Epidermal melanocyte (primary cell): Measurements from ENCODE around the gene SLC35G6.
"Not testable (repeated sequence)": the region's sequence is repeated elsewhere in the genome, so short reads cannot be mapped to it uniquely, and the experiment has no call there.

ENCODE experiments used
- DNase-seq: peaks from one replicate; pipeline ENCODE4 v3.0.0; 2011; ENCODE audit warnings: low spot score; ENCODE audit not compliant: insufficient read length

Gene SLC35G6

DNA sequence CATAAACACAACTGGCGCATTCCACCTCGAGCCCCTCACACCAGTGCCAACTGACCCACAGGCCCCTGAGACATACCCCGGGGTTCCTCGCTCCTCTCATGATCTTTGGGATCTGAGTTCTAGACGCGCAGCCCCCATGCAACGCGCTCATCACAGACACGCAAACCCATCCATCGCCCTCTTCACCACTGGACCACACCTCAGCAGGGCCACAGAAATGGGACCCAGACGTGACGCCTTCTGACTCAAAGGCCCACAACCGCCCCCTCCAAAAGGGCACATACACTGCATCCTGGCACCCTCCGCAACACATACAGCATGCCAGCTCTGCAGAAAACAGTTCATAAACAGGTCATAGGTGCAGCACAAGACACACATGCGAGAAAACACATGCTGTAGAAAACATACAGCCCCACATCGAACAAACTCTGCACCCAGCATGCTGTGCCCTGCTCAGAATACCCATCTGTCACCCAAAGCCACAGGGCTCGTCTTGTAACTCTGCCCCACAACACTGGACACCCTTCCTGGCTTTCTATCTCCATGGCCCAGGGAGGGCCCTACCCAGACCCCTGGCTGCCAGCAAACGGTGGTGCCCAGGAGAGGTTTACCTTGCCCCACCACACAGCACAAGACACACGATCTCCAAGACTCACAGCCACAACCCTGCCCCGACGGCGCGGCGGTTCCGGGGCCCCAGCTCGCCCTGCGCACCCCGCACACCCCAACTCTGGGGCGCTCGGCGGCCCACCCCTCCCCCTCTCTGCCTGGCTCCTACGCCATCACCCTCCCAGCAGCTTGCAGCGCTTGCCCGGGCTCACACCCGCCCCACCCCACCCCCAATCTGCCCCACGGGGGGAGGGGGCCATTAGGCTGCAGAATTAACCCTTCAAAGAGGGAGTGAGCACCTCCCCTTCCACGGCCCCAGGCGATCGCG lies 2.7 kb upstream of the SLC35G6 start:
- peak; percentile 61 for DNase-seq

DNA sequence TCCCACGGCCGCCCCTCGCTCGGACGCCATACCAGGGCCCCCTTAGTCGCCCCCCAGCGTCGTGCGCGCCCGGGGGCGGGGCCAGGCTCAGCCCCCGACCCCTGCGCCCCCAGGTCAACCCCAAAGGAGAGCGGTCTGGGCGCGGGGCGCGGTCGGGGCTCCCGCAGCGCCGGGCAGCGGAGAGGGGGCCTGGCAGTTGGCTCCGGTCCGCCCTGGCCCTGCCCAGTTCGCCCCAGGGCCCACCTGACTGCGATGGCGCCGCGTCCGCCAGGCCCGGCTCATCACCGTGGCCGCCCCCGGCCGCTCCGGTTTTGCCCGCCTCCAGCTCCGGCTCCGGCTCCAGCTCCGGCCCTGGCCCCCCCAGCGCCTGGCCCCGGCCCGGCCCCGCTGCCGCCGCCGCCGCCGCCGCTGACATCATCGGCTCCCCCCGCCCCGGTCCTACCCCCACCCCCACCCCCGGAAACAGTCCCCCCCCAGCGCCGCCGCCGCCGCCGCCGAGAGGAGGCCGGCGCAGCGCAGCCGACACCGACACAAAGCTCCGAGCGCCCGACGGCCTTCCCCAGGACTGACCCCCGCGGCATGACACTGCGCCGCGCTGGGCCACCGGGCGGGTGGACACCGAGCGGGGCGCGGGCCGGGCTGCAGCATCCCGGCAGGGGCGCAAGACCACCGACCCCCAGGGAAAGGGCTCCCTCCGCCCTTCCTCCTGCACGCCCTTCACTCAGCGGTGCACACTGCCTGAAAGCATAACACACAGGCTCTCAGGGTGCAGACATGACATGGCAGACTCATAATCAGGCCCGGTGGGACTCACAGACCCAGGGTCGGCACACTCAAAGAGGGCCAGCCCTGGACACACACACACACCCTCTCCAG lies 1.8 kb upstream of the SLC35G6 start, which contains the start of gene ZBTB4:
TSS of gene ZBTB4 (minus strand) at position 419 of the 876 bp plus-strand sequence. CDS start 12,830 bp downstream, outside the sequence.
- DNase-seq: peak; percentile 61

DNA sequence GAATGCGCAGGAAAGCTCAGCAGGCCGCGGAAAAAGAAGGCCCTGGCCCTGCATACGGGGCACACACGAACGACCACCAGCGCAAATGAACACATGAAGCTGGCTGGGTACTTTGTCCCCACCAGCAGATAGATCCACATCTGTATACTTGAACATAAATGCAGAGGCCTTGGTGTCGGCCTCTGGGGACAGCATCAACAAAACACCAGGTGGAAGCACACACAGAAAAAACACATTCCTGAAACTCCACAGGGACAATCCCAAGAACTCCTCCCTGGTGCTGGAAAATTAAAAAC lies 1.2 kb upstream of the SLC35G6 start:
- no peak for DNase-seq

DNA sequence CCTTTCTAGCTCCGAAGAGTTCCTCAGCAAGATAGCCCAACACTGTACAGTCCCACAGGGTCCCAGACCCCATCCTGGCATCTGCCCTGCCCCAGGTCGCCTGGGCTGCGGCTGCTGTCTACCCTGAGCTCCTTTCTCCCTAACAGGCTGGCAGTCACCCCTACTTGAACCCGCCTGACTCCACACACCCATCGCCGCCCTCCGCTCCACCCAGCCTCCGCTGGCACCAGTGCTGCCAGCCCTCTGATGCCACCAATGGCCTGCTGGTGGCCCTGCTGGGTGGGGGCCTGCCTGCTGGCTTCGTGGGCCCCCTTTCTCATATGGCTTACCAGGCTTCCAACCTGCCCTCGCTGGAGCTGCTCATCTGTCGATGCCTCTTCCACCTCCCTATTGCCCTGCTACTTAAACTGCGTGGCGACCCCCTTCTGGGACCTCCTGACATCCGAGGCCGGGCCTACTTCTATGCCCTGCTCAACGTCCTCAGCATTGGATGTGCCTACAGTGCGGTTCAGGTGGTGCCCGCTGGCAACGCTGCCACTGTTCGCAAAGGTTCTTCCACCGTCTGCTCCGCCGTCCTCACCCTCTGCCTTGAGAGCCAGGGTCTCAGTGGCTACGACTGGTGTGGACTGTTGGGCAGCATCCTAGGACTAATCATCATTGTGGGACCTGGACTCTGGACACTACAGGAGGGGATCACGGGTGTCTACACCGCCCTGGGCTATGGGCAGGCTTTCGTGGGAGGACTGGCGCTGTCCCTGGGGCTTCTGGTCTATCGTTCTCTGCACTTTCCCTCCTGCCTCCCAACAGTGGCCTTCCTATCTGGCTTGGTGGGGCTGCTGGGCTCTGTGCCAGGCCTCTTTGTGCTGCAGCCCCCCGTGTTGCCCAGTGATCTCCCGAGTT lies 846 bp downstream of the SLC35G6 start:
- DNase-seq: not testable (repeated sequence)

DNA sequence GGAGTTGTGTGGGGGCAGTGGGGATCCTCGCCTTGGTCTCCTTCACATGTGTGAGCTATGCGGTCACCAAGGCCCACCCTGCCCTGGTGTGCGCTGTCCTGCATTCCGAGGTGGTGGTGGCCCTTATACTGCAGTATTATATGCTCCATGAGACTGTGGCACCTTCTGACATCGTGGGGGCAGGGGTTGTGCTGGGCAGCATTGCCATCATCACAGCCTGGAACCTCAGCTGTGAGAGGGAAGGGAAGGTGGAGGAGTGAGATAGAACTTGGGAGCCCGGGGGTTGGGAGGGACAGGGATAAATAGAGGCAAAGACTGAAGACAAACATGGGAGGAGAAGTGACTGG lies 1.5 kb downstream of the SLC35G6 start:
- not testable (repeated sequence) for DNase-seq

DNA sequence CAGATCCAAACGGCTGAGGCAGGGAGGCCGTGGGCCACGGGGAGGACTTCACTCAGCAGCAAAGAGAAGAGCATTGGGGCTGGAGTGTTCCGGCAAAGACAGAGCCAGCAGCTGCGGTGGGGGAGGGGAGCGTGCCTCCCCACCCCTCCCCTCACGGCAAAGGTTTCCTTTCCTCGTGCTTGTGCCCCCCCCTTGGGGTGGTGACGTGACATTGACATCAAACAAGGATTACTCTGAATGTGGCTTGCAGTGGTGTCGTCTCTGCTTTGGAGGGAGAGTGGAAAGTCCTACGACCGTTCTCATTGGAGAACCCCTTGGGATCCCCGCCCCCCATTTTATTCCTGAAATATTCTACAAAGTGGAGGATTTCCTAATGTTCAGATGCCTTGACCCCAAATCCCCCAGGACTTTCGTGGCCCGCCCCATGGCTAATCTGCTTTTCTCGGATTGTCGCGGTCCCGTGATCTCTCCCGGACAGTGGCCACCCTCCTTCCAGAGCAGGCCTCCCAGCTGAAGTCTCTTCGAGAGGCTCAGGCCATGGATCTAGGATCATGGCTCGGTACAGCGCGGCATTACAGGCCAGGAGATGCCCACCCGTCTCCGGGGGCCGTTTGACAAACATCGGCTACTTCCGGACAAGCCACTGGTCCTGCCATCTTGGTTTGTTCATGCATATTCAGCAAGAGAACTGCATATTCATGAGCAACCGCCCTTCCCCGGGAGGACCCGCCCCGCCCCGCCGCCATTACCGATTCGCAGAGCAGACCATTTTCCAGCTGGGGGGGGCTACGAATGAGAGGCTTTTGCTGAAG lies 2.2 kb downstream of the SLC35G6 start:
- DNase-seq: peak; percentile 92

DNA sequence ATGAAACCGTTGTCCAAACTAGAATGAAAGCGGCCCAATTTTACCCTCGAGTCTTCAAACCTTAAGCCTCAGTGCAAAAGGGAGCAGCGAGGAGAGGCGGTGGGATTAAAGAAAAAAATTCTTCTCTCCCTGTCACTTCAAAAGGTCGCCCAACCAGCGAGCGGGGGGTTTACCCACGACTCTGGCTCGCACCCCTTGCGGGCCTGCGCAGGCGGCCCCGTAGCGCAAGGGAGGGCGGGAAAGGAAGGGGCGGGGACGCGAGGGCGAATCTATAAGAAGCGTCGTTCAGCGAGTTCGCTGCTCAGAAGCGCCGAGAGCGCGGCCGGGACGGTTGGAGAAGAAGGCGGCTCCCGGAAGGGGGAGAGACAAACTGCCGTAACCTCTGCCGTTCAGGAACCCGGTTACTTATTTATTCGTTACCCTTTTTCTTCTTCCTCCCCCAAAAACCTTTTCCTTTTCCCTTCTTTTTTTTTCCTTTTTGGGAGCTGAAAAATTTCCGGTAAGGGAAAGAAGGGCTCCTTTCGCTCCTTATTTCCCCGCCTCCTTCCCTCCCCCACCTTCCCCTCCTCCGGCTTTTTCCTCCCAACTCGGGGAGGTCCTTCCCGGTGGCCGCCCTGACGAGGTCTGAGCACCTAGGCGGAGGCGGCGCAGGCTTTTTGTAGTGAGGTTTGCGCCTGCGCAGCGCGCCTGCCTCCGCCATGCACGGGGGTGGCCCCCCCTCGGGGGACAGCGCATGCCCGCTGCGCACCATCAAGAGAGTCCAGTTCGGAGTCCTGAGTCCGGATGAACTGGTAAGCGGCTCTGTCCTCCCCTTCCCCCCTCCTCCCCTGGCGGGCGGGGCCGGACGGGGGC lies 3.0 kb downstream of the SLC35G6 start, which contains the start of gene POLR2A:
TSS of gene POLR2A (plus strand) at position 300 of the 852 bp plus-strand sequence.
- DNase-seq: peak; percentile 95

DNA sequence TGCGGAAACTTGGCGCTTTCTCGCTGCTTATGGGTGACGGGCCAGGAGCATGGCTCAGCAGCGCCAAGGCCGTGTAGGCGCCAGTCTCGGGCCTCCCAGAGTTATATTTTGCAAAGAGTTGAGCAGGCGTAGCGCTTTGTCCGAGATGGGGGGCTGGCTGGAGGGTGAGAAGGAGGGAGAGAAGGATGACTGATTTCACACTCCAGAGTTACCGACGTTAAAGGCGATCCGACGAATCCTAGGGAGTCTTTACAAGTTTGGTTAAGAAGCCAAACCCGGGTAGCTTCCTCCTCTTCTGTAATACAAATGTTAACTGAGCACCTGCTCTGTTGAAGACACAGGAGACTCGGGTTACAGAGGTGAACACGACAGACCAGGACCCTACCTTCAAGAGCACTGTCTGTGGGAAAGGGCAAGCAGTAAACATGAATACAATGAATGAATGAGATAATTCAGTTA lies 3.7 kb downstream of the SLC35G6 start:
- no peak for DNase-seq

DNA sequence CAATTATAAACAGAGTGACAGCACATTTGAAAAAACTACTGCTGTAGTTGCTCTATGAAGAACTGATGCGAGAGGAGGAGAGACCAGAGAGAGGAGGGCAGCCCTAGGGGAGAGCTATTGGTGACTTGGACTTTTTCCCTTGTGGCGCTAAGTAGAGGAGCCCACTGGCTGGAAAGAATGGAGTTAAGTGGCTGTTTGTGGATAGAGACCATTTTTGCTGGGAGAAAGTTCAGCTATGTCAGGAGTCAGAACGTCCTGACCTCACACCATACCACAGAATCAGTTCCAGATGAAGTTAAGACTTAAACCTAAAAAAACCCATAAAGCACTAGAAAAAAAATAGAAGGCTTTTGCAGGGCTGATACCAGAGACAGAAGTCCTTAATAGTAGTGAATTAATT lies 4.9 kb downstream of the SLC35G6 start:
- no peak for DNase-seq

DNA sequence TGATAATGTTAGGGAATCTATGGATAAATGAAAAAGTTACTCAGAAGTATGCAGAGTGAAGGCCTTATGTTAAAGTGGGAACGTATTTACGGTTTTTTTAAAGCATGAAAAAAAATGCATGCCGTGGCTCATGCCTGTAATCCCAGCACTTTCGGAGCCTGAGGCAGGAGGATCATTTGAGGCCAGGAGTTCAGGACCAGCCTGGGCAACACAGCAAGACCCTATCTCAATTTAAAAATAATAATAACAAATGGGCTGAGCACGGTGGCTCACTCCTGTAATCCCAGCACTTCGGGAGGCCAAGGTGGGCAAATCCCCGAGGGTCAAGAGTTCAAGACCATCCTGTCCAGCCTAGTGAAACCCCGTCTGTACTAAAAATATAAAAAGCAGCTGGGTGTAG lies 8.9 kb downstream of the SLC35G6 start:
- no peak for DNase-seq

DNA sequence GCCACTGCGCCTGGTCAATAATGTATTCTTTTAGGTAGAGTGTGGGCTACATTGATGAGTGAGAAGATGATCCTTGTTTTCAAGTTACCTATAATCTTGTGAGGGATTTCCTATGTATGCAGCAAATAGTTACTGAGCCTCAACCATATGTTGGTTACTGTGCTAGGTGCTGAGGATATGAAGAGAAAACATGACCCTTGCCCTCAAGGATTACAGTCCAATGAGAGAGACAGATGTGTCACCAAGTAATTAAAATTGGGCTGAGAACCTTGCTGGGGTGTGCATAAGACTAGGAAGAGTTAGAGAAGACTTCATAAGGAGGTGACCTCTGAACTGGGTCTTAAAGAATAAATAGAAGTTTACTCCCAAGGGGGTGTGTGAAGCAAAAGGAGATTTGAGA lies 10.3 kb downstream of the SLC35G6 start:
- no peak for DNase-seq

DNA sequence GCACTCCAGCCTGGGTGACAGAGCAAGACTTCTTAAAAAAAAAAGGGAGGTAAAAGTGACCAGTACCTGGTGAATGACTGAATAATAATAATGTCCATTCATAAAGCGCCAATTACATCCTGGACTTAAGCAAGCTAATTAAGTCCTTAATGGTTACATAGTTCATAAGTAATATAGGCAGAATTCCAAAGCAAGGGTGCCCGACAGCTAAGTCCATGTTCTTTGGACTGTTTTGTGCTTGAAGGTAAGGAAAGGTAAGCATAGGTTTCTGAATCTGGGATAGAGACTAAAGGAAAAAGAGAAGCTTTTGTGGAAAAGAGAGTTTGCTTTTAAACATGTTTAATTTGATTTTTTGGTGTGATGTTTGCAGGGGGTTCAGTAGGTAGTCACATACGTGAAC lies 12.7 kb downstream of the SLC35G6 start:
- no peak for DNase-seq

DNA sequence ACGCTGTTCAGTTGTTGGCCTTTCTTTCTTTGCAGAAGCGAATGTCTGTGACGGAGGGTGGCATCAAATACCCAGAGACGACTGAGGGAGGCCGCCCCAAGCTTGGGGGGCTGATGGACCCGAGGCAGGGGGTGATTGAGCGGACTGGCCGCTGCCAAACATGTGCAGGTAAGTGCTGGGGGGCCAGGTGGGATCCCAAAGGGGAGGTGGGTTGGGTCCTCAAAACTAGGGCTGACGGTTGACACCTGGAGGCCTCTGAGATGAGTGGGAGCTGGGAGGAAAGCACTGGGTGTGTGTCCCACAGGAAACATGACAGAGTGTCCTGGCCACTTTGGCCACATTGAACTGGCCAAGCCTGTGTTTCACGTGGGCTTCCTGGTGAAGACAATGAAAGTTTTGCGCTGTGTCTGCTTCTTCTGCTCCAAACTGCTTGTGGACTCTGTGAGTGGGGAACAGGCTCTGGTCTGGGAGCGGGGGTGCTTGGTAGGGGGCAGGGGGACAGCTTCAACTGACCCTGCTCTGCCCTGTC lies 14.7 kb downstream of the SLC35G6 start:
- DNase-seq: no peak

DNA sequence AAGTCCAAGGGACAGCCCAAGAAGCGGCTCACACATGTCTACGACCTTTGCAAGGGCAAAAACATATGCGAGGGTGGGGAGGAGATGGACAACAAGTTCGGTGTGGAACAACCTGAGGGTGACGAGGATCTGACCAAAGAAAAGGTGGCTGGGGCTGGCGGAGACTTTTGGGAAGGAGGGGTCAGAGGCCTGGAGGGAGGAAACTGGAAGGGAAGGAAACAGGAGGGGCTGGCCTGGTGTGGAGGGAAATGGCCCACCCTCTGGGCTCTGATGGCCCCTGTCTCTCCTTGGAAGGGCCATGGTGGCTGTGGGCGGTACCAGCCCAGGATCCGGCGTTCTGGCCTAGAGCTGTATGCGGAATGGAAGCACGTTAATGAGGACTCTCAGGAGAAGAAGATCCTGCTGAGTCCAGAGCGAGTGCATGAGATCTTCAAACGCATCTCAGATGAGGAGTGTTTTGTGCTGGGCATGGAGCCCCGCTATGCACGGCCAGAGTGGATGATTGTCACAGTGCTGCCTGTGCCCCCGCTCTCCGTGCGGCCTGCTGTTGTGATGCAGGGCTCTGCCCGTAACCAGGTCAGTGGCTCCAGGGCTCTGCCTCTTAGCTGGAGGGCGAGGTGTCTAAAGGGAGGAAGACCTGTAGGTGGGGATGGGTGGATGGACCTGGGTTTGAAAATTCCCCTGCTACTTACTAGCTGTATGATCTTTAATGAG lies 15.4 kb downstream of the SLC35G6 start:
- no peak for DNase-seq

DNA sequence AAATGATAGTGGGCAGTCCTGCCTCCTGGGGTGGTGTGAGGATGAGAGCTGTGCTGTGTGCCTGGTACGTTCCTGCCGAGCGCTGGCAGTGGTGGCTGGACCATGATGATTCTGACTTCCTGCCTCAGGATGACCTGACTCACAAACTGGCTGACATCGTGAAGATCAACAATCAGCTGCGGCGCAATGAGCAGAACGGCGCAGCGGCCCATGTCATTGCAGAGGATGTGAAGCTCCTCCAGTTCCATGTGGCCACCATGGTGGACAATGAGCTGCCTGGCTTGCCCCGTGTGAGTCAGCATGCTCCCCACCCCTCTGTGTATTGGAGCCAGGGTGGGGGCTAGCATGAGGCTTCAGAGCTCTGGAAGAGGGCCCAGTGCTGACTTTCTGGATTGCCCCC lies 16.0 kb downstream of the SLC35G6 start:
- DNase-seq: no peak

DNA sequence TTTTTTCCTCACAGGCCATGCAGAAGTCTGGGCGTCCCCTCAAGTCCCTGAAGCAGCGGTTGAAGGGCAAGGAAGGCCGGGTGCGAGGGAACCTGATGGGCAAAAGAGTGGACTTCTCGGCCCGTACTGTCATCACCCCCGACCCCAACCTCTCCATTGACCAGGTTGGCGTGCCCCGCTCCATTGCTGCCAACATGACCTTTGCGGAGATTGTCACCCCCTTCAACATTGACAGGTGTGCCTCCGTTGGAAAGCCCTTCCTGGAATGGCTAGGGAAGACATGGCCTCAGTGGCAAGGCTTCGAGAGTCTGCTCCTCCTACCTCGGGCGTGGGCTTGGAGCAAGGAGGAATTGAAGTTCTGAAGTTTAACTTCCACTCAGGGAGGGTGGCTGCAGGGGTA lies 16.4 kb downstream of the SLC35G6 start:
- no peak for DNase-seq

DNA sequence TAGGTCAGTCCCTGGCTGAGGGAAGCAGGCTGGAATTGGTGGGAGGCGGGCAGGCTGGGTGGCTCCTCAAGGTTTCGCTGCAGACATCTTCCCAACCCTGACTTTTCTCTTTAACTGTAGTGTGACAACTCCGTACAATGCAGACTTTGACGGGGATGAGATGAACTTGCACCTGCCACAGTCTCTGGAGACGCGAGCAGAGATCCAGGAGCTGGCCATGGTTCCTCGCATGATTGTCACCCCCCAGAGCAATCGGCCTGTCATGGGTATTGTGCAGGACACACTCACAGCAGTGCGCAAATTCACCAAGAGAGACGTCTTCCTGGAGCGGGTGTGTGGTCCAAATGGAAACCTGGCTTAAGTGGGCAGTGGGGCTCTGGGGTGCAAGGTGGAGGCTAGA lies 17.9 kb downstream of the SLC35G6 start:
- DNase-seq: no peak

DNA sequence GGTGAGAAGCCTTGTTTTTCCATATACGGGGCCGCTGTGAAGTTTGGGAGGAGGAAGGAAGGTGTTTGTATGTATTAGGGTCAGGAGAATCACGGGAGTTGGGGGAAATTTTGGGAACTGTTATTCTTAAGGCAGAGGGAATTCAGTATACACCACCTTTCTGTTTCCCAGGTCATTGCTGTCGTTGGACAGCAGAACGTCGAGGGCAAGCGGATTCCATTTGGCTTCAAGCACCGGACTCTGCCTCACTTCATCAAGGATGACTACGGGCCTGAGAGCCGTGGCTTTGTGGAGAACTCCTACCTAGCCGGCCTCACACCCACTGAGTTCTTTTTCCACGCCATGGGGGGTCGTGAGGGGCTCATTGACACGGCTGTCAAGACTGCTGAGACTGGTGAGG lies 20.5 kb downstream of the SLC35G6 start:
- DNase-seq: no peak
